Activated gamma-delta T cell (primary cell): ENCODE results near the gene FHL3.

Source experiments
- DNase-seq: peaks from one replicate; lab custom pipeline; 2025; lab: John Stamatoyannopoulos, UW
- total RNA-seq, 2 donors: gene quantifications; one replicate each; lab custom pipeline; 2026; lab: John Stamatoyannopoulos, UW

Gene FHL3
- total RNA-seq, result 14.8 to 15.1 reads per million in 2 donors

DNA sequence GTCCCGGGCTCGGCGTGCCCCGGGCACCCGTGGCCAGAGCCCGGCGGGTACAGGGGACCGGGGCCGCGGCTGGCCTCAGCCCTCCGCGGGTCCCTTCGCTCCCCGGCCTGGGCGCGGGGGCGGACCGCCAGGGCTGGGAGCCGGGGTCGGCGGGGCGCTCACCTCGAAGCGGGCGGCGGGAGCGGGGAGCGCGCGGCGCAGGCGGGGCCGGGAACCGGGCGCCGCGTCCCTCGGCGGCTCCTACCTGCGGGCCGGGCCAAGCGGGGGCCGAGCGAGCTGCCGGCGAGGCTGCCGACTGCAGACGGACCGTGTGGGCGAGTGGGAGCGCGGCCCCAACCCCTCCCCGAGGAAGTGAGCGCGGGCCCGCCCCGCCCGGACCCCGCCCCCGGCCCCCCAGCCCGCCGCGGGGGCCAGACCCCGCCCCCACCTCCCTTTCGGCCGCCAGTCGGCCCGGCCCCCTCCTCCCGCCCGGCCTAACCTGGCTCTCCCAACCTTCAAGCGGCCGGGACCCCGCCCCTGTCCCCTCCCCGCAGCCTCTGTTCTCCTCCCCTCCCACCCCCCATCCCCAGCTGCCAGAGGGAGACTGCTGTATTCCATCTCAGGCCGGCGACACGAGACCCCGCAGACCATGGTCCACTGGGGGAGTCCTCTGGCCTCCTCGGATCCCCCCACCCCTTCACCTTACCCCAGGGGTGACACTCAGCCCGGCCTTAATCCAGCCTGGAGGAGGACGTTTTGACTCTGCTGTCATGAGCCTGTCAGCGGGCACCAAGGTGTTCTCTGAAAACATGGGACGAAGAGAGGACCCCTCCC lies at the start of gene FHL3:
Gene FHL3 (minus strand): TSS at position 320 of the 813 bp plus-strand sequence. CDS start 6,102 bp downstream, outside the sequence.
- DNase-seq, result peak; percentile 52

DNA sequence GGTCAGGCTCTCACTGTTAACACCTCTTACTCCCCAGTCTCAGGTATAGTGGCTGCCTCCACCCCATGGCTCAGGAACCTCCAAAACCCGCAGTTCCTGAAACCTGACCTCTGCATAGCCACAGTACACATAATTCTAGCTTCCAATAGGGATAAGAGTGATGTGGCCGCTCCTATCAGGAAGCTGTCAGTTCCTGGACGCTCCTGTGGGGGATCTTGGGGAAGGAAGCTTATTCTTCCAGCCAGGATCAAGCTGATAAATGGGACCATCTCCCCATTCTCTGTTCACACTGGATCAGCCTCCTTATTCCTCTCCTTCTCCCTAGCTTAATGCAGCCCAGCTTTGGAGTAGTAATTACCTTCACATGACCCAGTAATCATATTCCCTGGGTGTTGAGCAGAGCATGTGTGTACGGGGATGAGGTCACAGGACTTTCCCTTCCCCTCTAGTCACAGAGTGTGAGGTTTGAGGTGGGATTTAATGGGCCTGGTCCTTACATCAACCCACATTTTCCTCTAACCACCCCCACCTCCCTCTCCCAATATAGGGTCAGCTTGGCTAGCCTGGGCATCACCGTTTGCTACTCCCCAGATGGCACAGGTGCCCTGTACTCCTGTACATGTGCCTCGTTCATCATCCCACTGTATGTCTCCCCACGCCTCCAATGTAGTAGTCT lies 48.2 kb upstream of the FHL3 start:
- no peak for DNase-seq

DNA sequence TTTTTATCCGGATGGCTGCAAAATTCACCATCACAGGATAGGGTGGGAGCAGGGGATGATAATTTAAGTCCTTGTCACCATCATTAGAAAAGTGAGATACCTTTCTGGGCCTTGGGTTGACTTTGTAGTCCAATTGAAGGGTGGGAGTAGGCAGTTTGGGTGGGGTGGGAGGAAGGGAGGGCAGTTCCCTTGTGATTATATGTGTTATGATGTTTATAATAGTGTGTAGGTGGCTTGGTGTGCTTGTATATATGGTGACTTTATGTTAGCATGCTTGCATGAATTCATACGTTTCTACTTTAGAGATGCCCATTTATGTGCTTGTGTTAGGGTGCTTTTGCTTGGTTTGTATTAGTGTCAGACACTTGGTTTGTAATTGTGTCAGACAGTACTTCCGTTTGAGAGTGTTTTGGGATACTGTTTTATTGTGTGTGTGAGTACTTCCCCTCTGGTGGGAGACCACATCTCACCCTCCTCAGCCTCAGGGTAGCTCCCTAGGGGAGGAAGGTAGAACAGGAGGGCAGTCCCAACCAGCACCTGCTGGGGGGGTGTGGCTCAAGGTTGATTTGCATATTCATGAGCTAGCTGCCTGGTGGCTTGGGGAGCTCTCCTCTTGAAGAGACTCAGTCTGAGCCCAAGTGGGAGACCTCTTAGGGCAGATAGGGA lies 47.6 kb upstream of the FHL3 start:
- no peak for DNase-seq

DNA sequence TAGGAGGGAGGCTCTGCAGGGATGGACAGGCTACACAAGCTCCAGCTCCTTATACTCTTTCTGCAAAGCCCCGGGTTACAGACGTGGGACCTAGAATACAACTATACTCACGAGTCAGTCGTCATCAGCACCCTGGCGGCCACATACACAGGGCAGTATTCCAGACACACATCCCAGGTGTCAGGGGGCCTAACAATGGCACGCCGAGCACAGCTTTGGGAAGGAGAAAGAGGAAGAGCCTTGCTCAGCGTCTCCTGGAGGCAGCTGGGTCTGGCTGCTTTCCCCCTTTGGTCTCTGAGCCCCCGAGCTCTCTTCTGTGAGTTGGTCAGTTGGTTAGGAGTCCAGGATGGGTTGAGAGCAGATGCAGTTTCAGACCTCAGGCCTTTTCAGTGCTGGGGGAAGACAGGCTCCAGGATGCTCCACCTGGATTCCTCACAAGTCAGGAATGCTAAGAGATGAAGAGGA lies 45.8 kb upstream of the FHL3 start:
- DNase-seq, result no peak

GRCh38 chr1:38050397-38051078 lies 45.2 kb upstream of the FHL3 start:
- DNase-seq, result no peak

- DNase-seq, result no peak
These were observed 42.4 kb upstream of the FHL3 start for GRCh38 chr1:38047603-38048141.

- peak; percentile 83 for DNase-seq
These were observed 41.7 kb upstream of the FHL3 start for GRCh38 chr1:38046884-38047602.

DNA sequence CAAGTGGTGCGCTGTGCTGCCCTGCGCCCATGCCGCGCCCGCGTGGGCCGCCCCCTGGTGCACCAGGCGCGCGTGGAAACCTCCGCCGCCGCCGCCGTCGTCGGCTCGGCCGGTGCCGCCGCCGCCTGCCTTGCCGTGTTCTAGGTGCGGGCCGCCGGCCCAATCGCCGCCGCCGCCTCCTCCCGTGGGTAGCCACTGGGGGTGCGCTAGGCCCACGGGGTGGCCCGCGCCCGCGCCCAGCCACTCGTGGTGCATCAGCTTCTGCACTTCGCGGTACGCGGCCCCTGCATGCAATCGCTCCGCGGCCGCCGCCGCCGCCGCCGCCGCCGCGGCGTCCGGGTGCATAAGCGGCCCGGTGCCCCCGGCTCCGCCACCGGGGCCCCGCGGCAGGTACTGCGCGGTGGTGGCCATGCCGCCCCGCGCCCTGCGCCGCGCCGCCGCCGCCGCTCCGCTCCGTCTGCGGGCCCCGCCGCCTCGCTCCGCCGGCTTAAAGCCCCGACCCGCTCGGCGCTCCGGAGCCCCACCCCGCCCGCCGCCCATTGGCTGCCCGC lies 41.1 kb upstream of the FHL3 start, which contains the start of gene POU3F1:
Gene POU3F1 (minus strand): TSS at position 461 of the 551 bp plus-strand sequence. CDS start 50 bp downstream, at position 411.
- DNase-seq, result no peak

DNA sequence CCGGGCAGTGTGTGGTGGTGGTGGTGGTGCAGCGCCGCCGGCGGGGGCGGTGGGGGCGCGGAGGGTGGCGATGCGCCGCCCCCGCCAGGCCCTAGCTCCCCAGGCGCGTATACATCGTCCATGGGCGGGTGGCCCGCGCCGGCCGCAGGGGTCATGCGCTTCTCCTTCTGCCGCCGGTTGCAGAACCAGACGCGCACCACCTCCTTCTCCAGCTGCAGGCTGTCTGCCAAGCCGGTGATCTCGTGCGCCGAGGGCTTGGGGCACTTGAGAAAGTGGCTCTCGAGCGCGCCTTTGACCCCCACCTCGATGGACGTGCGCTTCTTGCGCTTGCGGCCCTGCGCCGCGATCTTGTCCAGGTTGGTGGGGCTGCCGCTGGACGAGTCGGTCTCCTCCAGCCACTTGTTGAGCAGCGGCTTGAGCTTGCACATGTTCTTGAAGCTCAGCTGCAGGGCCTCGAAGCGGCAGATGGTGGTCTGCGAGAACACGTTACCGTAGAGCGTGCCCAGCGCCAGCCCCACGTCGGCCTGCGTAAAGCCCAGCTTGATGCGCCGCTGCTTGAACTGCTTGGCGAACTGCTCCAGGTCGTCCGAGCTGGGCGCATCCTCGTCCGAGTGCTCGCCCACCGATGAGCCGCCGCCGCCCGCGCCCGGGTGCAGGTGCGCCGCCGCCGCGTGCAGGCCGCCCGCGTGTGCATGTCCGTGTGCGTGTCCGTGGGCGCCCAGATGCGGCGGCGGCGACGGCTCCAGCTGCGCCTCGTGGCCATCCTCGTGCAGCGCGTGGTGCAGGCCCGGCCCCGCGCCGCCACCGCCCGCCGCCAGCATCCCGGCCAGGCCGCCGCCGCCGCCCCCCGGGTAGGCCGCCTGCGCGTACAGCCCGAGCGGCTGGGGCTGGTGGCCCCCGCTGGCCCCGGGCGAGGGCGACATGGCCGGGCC lies 40.4 kb upstream of the FHL3 start:
- no peak for DNase-seq

- no peak for DNase-seq
These were observed 39.2 kb upstream of the FHL3 start for GRCh38 chr1:38044221-38045215.

- no peak for DNase-seq
These were observed 37.9 kb upstream of the FHL3 start for GRCh38 chr1:38043036-38043747.

- DNase-seq, result no peak
These were observed 36.9 kb upstream of the FHL3 start for GRCh38 chr1:38041936-38042834.

GRCh38 chr1:38039331-38040088 lies 34.2 kb upstream of the FHL3 start:
- no peak for DNase-seq

DNA sequence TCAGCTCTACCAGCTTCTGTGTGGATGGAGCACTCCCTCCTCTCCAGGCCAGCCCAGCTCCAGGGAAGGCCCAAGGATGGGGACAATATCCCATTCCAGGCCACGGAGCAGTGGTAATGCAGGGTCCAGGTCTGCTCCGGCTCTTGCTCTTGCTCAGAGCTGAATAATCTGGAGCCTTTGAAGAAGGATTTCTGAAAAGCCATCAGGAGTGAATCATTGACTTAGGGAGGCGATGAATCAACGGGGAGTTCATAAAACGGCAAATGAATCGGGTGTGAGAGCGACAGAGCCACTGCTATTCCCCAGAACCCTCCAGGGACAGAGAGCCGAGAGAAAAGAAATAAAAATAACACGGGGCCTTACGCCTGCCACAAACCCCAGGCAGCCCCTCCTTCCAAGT lies 33.5 kb upstream of the FHL3 start:
- no peak for DNase-seq

GRCh38 chr1:38037221-38037939 lies 32.1 kb upstream of the FHL3 start:
- DNase-seq, result no peak
